GM19023 (cell line): ENCODE data around the gene ANAPC2.
A peak's percentile ranks its signal among the peaks of the same experiment; 100 is the strongest.

Experiments
- ATAC-seq: cut with Tn5 transposase; IDR thresholded peaks from one replicate; pipeline ENCODE4 v1.9.1; 2021; ENCODE audit warnings: mild to moderate bottlenecking, moderate library complexity; ENCODE audit not compliant: unreplicated experiment

ANAPC2 gene, protein sequence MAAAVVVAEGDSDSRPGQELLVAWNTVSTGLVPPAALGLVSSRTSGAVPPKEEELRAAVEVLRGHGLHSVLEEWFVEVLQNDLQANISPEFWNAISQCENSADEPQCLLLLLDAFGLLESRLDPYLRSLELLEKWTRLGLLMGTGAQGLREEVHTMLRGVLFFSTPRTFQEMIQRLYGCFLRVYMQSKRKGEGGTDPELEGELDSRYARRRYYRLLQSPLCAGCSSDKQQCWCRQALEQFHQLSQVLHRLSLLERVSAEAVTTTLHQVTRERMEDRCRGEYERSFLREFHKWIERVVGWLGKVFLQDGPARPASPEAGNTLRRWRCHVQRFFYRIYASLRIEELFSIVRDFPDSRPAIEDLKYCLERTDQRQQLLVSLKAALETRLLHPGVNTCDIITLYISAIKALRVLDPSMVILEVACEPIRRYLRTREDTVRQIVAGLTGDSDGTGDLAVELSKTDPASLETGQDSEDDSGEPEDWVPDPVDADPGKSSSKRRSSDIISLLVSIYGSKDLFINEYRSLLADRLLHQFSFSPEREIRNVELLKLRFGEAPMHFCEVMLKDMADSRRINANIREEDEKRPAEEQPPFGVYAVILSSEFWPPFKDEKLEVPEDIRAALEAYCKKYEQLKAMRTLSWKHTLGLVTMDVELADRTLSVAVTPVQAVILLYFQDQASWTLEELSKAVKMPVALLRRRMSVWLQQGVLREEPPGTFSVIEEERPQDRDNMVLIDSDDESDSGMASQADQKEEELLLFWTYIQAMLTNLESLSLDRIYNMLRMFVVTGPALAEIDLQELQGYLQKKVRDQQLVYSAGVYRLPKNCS

DNA sequence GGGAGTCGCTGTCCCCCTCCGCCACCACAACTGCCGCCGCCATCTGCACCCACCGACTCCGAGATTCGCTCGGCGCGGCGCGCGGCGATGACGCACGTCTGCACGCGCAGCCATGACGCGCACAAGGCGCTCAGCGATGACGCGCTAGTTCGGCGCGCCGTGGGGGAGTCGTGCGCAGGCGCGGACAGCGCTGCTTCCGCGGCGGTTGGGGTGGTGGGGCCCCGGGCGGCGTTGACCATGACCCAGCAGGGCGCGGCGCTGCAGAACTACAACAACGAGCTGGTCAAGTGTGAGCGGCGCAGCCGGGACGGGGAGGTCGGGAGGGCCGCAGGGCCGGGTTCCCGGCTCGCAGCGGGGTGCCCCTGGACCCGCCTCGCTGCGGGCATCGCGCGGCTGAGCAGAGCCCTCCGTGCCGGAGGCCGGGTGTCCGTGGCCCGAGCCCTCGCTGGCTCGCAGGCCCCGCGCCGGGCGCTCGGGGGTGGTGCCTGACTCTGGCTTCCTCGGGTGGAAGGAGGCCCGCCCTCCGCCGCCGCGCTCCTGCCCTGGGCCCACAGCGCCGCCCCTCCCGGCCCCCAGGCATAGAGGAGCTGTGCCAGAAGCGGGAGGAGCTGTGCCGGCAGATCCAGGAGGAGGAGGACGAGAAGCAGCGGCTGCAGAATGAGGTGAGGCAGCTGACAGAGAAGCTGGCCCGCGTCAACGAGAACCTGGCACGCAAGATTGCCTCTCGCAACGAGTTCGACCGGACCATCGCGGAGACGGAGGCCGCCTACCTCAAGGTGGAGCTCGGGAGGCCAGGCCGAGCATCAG lies at the start of gene ANAPC2, which contains the start of gene SSNA1:
Gene ANAPC2, minus strand, starts transcription at position 71 of the 807 bp plus-strand sequence. Its CDS starts 28 bp downstream, at position 43.
Gene SSNA1, plus strand, starts transcription at position 187 of the 807 bp plus-strand sequence. Its CDS starts 51 bp downstream, at position 238.
- peak; percentile 73 for ATAC-seq

DNA sequence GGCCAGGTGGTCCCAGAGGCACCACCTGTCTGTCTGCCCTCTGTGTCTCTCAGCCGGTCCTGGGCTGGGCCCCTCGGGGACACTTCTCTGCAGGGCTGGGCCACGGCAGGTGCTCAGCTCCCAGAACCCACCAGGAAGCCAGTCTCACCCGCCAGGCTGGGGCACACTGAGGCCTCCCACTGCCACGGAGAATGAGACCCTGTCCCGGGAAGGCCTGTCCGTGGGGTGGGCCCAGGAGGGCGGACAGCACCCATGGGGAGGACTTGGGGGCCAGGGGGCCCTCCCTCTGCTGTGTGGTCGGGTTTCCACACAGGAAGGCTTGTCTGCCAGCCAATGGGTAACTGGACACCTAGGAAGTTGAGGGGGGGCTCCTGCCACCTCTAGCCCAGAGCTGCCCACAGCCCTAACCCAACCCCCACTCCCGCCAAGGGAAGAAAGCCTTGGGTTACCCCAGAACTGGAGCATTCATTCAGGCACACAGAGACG lies 48.6 kb upstream of the ANAPC2 start:
- no peak for ATAC-seq

DNA sequence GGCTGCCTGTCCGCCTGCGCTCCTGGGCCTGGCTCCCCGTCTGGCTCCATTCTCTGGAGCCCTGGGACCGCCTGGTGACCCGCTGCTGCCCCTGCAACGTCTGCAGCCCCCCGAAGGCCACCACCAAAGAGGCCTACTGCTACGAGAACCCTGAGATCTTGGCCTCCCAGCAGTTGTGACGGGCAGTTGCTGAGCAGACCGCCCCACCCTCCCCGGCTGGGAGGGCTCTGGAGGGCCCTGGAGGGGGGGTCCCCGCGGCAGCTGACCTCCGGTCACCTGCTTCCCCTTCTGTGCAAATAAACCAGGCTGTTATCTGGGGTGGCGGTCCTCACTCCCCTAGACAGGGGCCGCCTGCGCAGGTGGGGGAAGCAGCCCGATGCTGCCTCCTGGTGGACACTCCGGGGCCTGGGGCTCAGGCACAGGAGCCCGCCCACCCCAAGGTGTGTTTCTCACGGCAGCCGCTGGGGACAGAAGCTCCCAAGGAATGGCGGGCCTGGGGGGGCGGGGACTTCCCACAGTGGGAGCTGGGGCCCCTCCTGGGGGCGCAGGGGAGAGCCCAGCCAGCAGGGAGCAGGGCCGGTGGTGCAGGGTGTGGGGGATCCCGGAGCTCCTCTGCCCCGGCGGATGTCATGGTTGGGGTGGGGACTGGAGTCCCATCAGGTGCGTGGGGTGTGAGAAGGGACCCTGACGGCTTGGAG lies 48.0 kb upstream of the ANAPC2 start:
- no peak for ATAC-seq

DNA sequence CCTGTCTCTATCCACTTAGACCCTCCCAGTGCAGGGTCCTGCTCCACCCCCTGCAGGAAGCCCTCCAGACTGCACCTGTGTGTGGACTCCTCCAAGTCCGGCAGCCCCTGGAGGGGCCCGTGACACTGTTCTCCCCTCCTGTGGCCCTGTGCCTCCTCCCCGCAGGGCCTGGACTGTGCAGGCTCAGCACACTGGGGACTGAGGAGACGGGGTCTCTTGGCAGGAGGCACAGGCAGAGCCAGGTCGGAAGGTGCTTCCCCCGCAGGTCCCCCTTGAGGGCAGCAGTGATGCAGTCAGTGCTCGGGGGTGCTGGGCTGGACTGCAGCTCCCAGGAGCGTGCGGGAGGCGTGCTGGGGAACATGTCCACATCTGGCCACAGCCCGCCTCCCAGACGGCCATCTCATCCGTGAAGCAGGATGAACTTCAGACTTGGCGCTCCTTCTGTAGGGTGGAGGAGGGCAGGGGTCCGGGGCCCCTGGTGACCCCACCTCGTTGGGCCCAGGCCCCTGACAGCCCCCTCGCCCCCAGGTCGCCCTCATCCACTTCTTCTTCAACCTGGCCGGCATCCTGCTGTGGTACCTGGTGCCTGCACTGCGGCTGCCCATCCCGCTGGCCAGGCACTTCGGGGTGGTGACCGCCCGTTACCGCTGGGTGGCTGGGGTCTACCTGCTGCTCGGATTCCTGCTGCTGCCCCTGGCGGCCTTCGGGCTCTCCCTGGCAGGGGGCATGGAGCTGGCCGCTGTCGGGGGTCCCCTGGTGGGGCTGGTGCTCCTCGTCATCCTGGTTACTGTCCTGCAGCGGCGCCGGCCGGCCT lies 47.3 kb upstream of the ANAPC2 start:
- ATAC-seq: no peak

DNA sequence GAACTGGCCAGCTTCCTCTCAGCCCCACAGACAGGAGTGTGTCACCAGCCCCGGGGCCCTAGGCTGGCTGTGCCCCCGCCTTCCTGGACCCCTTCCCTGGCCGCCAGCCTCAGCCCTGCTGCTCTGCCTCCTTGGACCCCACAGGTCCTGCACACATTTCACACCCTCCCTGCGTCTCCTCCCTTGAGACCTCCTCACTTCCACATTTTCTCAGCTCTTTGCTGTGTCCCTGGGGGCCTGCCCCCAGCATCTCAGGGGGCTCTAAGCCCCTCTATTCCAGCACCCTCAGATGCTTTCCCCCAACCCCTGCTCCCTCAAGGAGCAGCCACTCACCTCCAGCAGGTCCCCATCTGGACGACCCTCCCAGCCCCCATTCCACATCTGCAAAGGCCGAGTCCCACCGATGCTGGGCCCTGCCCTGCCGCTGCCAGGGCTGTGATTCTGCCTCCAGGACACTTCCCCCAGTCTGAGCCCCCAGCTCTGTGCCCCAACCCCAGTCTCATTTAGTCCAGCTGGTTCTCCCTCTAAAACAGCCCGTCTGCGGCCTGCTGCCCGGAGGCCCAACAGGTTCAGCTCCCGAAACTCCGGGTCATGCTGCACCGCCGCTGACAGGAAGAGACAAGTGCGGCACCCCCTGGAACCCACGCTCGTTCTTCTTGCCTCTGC lies 46.5 kb upstream of the ANAPC2 start:
- no peak for ATAC-seq

DNA sequence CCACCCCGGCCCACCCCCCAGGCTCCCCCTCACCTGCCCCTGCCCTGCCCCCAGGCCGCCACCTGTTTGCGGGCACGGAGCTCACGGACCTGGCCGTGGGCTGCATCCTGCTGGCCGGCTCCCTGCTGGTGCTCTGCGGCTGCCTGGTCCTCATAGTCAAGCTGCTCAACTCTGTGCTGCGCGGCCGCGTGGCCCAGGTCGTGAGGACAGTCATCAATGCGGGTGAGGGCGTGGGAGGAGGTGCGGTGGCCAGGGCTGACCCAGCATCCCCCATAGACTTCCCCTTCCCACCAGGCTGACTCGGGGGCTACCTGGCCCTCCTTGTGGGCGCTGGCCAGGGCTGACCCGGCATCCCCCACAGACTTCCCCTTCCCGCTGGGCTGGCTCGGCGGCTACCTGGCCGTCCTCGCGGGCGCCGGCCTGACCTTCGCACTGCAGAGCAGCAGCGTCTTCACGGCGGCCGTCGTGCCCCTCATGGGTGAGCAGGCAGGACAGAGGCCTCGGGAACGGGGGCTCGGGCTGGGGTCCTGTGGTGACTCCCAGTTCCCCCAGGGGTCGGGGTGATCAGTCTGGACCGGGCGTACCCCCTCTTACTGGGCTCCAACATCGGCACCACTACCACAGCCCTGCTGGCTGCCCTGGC lies 45.8 kb upstream of the ANAPC2 start:
- ATAC-seq: no peak

DNA sequence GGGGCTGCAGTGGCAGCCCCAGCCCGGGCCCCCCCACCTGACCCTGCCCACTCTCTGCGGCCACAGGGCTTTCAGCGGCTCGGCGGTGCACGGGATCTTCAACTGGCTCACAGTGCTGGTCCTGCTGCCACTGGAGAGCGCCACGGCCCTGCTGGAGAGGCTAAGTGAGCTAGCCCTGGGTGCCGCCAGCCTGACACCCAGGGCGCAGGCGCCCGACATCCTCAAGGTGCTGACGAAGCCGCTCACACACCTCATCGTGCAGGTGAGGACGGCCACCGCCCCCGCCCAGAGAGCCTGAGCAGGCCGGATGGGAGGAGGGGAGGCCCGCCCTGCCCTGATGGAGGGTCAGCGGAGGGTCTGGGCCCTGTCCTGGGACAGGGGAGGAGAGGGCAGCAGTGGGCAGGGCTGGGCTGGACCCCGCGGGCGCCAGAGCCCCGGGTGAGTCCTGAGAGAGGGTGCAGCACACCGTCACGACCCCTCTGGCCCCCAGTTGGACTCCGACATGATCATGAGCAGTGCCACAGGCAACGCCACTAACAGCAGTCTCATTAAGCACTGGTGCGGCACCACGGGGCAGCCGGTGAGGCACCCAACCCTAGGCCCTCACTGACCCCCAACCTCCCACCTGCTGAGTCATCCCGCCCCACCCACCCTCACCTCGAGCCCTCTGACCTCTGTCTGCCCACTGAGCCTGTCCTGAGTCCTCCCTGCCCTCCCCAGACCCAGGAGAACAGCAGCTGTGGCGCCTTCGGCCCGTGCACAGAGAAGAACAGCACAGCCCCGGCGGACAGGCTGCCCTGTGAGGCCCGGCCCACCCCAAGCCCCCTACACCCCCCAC lies 45.0 kb upstream of the ANAPC2 start:
- ATAC-seq: no peak

DNA sequence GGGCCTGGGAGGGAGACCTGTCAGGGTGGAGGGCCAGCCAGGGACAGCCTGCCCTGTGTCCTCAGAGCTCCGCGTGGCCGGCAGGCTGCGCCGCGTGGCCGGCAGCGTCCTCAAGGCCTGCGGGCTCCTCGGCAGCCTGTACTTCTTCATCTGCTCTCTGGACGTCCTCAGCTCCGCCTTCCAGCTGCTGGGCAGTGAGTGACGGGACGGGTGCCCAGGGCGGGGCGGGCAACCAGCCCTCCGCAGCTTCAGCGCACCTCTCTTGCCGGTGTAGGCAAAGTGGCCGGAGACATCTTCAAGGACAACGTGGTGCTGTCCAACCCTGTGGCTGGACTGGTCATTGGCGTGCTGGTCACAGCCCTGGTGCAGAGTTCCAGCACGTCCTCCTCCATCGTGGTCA lies 44.1 kb upstream of the ANAPC2 start:
- no peak for ATAC-seq

DNA sequence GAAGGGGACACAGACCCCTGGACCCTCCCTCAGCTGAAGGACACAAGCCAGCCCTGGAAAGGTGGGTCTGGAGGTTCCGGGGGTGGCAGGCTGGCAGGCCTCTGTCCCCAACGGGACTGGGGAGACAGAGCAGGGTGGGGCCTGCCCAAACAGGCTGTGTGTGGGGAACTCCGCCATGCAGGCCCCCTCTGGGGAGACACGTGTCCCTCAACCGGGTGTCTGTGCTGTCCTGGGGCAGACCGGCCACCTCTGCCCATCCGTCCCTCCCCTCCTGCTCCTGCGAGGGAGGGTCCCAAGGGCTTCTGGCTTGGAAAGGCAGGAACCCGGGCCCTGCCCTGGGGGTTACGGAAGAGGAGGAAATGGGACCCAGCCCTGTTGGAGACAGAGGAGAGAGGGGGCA lies 43.7 kb upstream of the ANAPC2 start:
- no peak for ATAC-seq

DNA sequence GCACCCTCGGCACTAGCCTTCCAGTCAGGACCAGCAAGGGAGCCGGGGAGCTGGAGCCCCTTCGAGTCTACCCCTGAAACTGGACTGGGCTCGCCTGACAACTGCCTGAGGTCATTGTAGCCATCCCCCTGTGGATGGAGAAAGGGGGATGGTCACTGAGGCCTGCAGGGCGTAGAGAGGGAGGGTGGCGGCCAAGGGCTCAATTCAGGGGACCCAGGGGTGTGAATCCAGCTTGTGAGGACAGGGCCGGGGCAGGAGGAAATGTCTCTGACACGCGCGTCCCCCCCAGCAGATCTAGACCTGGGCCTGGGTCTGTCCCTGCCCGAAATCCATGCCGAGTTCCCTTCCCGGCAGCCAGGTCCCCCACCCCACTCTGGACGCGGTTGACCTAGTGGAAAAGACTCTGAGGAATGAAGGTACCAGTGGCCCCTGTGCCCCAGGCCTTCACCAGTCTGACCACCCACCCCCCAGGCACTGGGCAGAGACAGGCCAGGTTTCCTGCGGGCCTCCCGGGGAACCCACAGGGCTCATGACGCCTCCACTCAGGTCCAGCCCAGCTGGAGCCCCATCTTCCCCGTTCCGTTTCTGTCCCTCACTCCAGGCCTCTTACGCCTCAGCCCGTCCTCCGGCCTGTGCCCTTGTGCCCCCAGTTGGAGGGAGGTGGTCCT lies 43.1 kb upstream of the ANAPC2 start:
- no peak for ATAC-seq

DNA sequence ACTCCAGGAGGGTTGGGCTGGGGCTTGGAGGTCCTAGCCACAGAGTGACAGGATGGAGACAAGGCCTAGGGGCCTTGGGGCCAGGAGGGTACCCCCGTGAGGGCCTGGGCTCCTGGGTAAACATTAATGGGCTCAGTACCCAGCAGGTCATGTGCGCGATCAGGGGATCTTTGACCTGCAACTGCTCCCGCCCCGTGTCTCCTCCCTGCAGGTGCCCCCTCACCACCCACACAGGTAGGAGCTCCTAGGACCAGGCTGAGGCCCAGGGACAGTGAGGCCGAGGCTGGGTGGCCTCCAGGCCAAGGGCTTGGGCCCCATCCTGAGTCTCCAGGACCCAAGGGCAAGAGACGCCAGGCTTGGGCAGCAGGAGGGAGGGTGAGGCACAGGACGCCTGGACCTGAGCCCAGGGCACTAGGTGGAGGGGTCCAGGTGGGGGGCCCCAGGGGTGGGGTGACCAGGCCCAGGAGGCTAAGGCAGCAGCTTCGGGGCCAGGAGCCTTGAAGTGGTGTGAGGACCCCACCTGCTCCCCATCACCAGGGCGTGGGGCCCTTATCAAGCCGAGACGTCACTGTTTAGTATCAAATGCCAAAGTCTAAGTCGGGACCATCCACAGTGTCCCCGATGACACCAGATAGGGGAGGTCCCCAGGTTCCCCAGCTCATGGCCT lies 42.5 kb upstream of the ANAPC2 start, which contains the start of gene SLC34A3:
Gene SLC34A3, plus strand, starts transcription at position 197 of the 667 bp plus-strand sequence. CDS start 802 bp downstream, outside the sequence.
- ATAC-seq: no peak

DNA sequence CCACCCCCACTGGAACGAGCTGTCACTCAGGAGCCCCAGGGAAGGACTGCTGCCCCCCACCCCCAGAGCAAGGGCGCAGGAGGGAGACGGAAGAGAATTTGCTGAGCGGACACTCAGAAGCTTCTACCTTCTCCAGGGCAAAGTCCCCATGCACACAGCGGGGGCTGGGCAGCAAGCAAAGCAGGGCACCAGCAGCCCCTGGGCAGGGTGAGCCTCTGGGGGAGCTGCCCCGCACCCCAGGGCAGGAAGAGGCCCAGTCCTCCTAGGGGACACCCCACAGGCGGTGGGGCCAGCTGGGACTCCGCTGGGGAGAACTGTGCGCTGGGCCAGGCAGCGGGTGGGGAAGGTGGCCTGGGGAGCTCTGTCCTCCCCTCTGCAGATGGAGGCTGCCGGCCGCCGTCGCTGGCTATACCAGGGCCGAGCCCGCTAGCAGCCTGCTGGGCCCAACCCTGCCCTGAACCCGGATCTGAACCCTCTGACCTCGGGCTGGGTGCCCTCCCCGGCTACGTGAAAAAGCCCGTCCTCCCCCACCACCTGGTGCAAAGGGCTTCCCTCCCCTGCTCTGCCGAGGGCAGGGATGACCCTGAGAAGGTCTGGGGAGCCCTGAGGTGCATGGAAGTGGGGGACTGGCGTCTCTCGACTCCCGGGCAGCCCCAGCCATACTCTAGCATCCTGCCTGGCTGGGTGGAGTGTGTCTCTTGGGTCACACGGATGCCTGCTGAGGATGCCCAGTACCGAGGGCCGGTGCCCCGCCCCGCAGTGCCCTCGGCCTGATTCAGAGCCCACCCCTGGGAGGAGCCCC lies 41.7 kb upstream of the ANAPC2 start:
- no peak for ATAC-seq

DNA sequence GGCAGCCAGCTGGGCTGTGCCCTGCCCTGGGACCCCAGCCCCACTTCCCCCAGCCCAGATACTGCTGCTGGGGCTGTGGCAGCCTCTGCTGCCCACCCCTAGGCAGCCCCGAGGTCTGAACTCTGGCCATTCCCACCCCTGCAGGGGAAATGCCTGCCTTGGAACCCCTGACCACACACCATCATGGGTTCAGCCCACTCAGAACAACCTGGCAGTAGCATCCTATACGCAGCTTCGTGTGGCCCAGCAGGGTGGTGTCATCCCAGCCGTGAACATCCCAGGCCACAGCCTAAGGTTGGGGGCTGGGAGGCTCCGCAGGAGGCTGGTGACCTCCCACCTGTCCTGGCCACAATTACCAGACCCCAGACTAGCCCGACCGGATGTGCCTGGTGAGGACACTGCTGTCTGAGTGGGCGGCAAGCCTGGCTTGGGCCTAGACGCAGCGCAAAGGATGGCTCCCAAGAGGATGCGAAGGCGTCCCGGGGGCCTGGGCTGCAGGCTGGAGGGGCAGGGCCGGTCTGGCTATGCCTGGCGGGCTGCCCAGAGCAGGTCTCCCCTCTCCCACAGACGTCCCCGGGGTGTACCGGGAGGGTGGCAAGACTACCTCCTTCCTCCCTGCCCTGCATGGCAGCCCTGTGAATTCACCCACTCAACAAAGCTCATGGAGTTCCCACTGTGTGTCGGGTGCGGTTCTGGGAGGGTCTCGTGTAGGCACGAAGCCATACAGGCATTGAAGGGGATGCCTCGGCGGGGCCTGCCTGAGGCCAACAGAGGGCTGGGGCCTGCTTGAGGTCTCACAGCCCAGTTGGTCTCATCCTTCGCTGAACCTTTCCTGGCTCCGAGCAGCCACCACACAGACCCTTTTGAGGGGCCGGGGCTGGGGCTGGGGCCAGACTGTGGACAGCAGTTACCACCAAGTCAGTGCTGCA lies 40.9 kb upstream of the ANAPC2 start:
- no peak for ATAC-seq

DNA sequence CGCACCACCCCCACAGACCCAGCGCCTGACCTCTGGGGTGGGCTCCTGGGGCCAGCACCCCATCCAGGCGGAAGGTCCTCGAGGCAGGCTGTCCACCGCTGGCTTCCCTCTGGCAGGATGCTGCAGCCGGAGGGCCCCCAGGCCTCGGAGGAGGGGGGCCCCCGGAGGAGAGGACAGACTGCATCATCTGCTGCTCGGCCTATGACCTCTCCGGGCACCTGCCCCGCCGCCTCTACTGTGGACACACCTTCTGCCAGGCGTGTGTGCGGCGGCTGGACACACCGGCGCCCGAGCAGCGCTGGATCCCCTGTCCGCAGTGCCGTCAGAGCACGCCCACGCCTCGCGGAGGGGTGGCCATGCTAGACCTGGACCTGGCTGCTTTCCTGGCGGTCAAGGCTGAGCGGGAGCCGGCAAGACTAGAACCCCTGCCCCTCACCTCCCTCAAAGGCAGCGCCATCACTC lies 40.2 kb upstream of the ANAPC2 start:
- ATAC-seq: no peak
